C4-2B (cell line): ENCODE results near the gene WNK1.
A peak's percentile ranks its signal among the peaks of the same experiment; 100 is the strongest.

ENCODE experiments used
- H3K27ac ChIP-seq: fragments of 450-650 bp; 2 replicates; pipeline ENCODE4 v1.5.1; 2017
- ZFX ChIP-seq: fragments of 450-650 bp; IDR thresholded peaks from 2 replicates; pipeline ENCODE4 v1.6.1; 2017
- TF ChIP-seq, protein P1 (sequence below): fragments of 450-650 bp; conservative IDR thresholded peaks from 2 replicates; pipeline ENCODE4 v1.5.1; 2017; ENCODE audit warnings: mild to moderate bottlenecking

WNK1 gene

DNA sequence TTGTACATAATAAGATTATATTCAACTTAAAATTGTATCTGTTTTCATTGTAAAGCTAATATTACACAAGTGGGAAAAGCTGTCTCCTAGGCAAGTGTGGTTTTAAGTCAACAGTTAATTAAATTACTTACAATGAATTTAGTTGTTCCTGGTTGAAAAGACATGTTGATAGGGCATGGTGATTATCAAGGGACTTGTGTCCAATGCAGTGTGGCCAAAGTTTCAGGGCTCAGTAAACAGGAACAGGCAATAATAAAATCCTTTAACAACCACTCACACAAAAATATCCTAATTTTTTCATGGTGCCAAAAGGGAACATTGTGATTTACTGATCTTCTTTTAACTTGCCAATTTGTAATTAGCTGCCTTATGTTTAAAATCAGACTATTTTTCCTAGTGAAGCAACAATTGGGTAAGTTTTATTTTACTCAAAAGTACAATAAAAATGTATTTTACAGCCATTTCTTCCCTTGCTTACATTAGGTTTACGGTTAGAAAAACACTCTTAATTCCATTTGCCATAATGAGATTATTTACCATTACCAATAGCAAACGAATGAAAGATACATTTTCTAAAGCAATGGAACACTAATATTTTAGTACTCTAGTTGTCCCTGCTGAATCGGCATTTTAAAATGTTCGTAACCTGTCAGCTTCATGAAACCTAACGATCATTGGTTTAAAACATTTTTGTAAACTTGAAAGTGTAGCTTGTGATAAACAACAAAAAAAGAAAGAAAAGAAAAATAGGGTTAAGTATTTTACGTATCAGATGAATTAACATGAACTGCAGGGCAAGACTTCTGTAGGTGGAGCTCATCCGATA lies 1.8 kb upstream of the WNK1 start:
- TF ChIP-seq, protein P1, sequence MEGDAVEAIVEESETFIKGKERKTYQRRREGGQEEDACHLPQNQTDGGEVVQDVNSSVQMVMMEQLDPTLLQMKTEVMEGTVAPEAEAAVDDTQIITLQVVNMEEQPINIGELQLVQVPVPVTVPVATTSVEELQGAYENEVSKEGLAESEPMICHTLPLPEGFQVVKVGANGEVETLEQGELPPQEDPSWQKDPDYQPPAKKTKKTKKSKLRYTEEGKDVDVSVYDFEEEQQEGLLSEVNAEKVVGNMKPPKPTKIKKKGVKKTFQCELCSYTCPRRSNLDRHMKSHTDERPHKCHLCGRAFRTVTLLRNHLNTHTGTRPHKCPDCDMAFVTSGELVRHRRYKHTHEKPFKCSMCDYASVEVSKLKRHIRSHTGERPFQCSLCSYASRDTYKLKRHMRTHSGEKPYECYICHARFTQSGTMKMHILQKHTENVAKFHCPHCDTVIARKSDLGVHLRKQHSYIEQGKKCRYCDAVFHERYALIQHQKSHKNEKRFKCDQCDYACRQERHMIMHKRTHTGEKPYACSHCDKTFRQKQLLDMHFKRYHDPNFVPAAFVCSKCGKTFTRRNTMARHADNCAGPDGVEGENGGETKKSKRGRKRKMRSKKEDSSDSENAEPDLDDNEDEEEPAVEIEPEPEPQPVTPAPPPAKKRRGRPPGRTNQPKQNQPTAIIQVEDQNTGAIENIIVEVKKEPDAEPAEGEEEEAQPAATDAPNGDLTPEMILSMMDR, result no peak
- TF ChIP-seq ZFX, result no peak
- H3K27ac ChIP-seq, result peak overlapping the region; percentile 93

- no peak for TF ChIP-seq ZFX
- TF ChIP-seq, protein P1, result peak; percentile 85
- H3K27ac ChIP-seq, result peak overlapping the region; percentile 93
Observed at GRCh38 chr12:751192-751998, 984 bp upstream of the WNK1 start.

DNA sequence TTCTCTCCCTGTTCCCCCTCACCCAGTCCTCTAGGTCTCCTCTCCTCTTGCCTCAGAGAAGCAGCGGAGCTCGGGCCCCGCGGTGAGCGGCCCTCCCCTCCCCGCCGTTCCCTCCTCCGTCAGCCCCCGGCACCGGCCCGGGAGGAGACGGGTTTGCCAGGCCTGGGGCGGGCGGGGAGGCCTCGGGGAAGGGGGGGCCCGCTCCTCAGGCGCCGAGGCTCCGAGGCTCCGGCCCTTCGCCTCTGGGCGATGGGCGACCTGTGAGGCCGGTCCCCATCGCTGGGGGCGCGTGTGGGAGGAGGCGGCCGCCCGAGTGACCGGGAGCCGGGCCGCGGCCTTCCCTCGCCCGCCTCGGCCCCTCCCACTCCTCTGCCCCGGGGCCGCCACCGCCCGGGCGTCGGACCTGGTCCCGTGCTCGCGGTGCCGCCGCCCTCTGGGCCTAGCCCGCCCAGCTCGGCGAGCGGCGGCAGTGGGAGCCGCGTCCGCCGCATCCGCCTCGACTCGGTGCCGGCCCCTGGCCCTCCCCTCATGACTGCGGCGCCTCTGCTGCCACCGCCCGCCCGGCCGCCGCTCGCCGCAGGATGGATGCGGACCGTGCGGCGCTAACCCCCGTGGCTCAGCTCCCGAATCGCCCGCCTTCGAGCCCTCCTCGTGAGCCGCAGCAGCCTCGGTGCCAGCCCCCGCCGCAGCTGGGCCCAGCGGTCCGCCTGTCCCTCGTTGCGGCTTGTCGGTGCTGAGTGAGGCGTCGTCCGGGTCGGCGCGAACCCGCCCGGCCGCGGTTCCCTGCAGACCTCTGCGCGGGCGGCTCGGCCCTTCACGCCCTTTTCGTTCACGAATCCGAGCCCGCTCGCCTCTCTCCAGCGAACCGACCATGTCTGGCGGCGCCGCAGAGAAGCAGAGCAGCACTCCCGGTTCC lies 574 bp downstream of the WNK1 start:
- TF ChIP-seq, protein P1, result peak; percentile 35
- TF ChIP-seq ZFX, result peak; percentile 96
- H3K27ac ChIP-seq, result peak overlapping the region; percentile 93

- H3K27ac ChIP-seq, result peak overlapping the region; percentile 93
- TF ChIP-seq, protein P1, result no peak
- TF ChIP-seq ZFX, result no peak
Observed at GRCh38 chr12:753611-754472, 1.5 kb downstream of the WNK1 start.

GRCh38 chr12:754473-754820 lies 2.1 kb downstream of the WNK1 start:
- TF ChIP-seq ZFX, result no peak
- TF ChIP-seq, protein P1, result no peak
- peak overlapping the region; percentile 93 for H3K27ac ChIP-seq

- TF ChIP-seq ZFX, result no peak
- TF ChIP-seq, protein P1, result peak; percentile 59
- H3K27ac ChIP-seq, result no peak overlapping the region
Observed at GRCh38 chr12:754851-755562, 2.6 kb downstream of the WNK1 start.
